ENCODE data around the gene ELFN1.

GRCh38 chr7:1671594-1672451 is 1.7 kb downstream of the ELFN1 start:
- TF ChIP-seq CTCF (conservative IDR thresholded peaks at IDR 0.05; ENCODE audit: low read depth, low read length) (no peak), EZH2 (IDR thresholded peaks at IDR 0.05; ENCODE audit: low read length, unreplicated experiment) (no peak)
